Measurements from ENCODE around the gene MSMP. TPM values are rescaled to one million over a fixed set of nuclear protein-coding genes. Genes with fewer than 3 reads are reported as not detected.

The MSMP gene
- total RNA-seq, 1 donor from 2014 or later: not detected

- Histone ChIP-seq H3K4me3 (peak overlapping the region; percentile 84), H3K27ac (peak overlapping the region; percentile 97), H3K4me1 (peaks cover 67% of the 10 kb centered on the region), H3K9me3 (no peaks in the 10 kb centered on the region), H3K36me3 (peaks cover 28% of the 10 kb centered on the region), H3K27me3 (ENCODE audit: low read depth) (no peaks in the 10 kb centered on the region)
- intact Hi-C loops (cut with DNase I): no loop called here
- ATAC-seq (no peak), DNase-seq (no peak)
- TF ChIP-seq CTCF (IDR thresholded peaks at IDR 0.05): no peak
These were observed 23.6 kb downstream of the MSMP start for GRCh38 chr9:35730486-35730854.

GRCh38 chr9:35729700-35730485 is 24.2 kb downstream of the MSMP start:
- no peaks in the 10 kb centered on the region for H3K9me3 ChIP-seq
- peak overlapping the region; percentile 71 for H3K27ac ChIP-seq
- no peaks in the 10 kb centered on the region for H3K27me3 ChIP-seq (ENCODE audit: low read depth)
- DNase-seq (peak; percentile 86), ATAC-seq (peak in 1 of 2 donors; percentile 10)
- intact Hi-C loops (cut with DNase I): no loop called here
- H3K4me1 ChIP-seq: peaks cover 67% of the 10 kb centered on the region
- peak; percentile 32 for TF ChIP-seq CTCF (IDR thresholded peaks at IDR 0.05)
- H3K36me3 ChIP-seq: peaks cover 28% of the 10 kb centered on the region
- peak overlapping the region; percentile 84 for H3K4me3 ChIP-seq

- Histone ChIP-seq H3K4me1 (peaks cover 66% of the 10 kb centered on the region), H3K4me3 (peak overlapping the region; percentile 84), H3K27ac (peak overlapping the region; percentile 71), H3K9me3 (no peaks in the 10 kb centered on the region), H3K27me3 (ENCODE audit: low read depth) (no peaks in the 10 kb centered on the region), H3K36me3 (peaks cover 28% of the 10 kb centered on the region)
- TF ChIP-seq CTCF (IDR thresholded peaks at IDR 0.05): no peak
- intact Hi-C loops (cut with DNase I): no loop called here
- DNase-seq: no peak
- no peak for ATAC-seq
These were observed 25.0 kb downstream of the MSMP start for GRCh38 chr9:35729101-35729500.

GRCh38 chr9:35728041-35728971 is 25.8 kb downstream of the MSMP start:
- ATAC-seq: peak in 1 of 2 donors; percentile 3
- peak; percentile 74 for DNase-seq
- Histone ChIP-seq H3K27me3 (ENCODE audit: low read depth) (no peaks in the 10 kb centered on the region), H3K4me1 (peaks cover 59% of the 10 kb centered on the region), H3K36me3 (peaks cover 35% of the 10 kb centered on the region), H3K27ac (peak overlapping the region; percentile 71), H3K4me3 (peak overlapping the region; percentile 84), H3K9me3 (no peaks in the 10 kb centered on the region)
- intact Hi-C loops (cut with DNase I): no loop called here
- no peak for TF ChIP-seq CTCF (IDR thresholded peaks at IDR 0.05)

- ATAC-seq (no peak), DNase-seq (no peak)
- Histone ChIP-seq H3K4me1 (peaks cover 55% of the 10 kb centered on the region), H3K27me3 (ENCODE audit: low read depth) (no peaks in the 10 kb centered on the region), H3K4me3 (peak overlapping the region; percentile 84), H3K36me3 (peaks cover 42% of the 10 kb centered on the region), H3K27ac (peak overlapping the region; percentile 71), H3K9me3 (no peaks in the 10 kb centered on the region)
- intact Hi-C loops (cut with DNase I): no loop called here
- no peak for TF ChIP-seq CTCF (IDR thresholded peaks at IDR 0.05)
These were observed 26.4 kb downstream of the MSMP start for GRCh38 chr9:35727676-35728040.

All from lower lobe of right lung (tissue), 2 donors.